TTC549 (cell line): ENCODE measurements around the gene MRGPRF.
"Not testable (repeated sequence)": the region's sequence is repeated elsewhere in the genome, so short reads cannot be mapped to it uniquely, and the experiment has no call there.

ENCODE experiments used
- FAIRE-seq: peaks from 2 replicates; lab custom pipeline; 2012; peaks lifted over from hg19 to GRCh38; lab: Jason Lieb, UNC

The MRGPRF gene

GRCh38 chr11:68983801-68984200 is 29.2 kb downstream of the MRGPRF start:
- FAIRE-seq = no peak

- no peak for FAIRE-seq
Measured at GRCh38 chr11:68982134-68982533, 30.9 kb downstream of the MRGPRF start.

- FAIRE-seq = no peak
Measured at GRCh38 chr11:68980776-68981065, 32.3 kb downstream of the MRGPRF start, which contains the start of gene MRGPRD. Gene MRGPRD (minus strand): TSS chr11:68980986. CDS start chr11:68980986, 0 bp downstream.

- no peak for FAIRE-seq
Measured at GRCh38 chr11:68979931-68980775, 32.9 kb downstream of the MRGPRF start.

- FAIRE-seq = no peak
Measured at GRCh38 chr11:68978931-68979594, 34.0 kb downstream of the MRGPRF start.

GRCh38 chr11:68978626-68978930 is 34.5 kb downstream of the MRGPRF start:
- FAIRE-seq = no peak

GRCh38 chr11:68977781-68978625 is 35.0 kb downstream of the MRGPRF start:
- FAIRE-seq = no peak

GRCh38 chr11:68976563-68976962 is 36.5 kb downstream of the MRGPRF start:
- no peak for FAIRE-seq

GRCh38 chr11:68976095-68976494 is 37.0 kb downstream of the MRGPRF start:
- FAIRE-seq = no peak

- FAIRE-seq = no peak
Measured at GRCh38 chr11:68974421-68975194, 38.4 kb downstream of the MRGPRF start.

GRCh38 chr11:68973706-68974105 is 39.3 kb downstream of the MRGPRF start:
- FAIRE-seq = not testable (repeated sequence)

GRCh38 chr11:68973219-68973618 is 39.8 kb downstream of the MRGPRF start:
- FAIRE-seq = no peak

GRCh38 chr11:68970921-68971636 is 42.0 kb downstream of the MRGPRF start:
- FAIRE-seq = no peak

GRCh38 chr11:68969386-68969785 is 43.7 kb downstream of the MRGPRF start:
- no peak for FAIRE-seq

- FAIRE-seq = no peak
Measured at GRCh38 chr11:68968306-68969250, 44.5 kb downstream of the MRGPRF start.

GRCh38 chr11:68966894-68967780 is 45.9 kb downstream of the MRGPRF start:
- no peak for FAIRE-seq

GRCh38 chr11:68965901-68966853 is 46.9 kb downstream of the MRGPRF start:
- FAIRE-seq = no peak

- no peak for FAIRE-seq
Measured at GRCh38 chr11:68963779-68964178, 49.3 kb downstream of the MRGPRF start.
